ENCODE data around the gene RFX2. TPM values are rescaled to one million over a fixed set of nuclear protein-coding genes. Genes with fewer than 3 reads are reported as not detected.

RFX2 gene
- total RNA-seq, 1 donor from 2014 or later: 18.0 TPM

DNA sequence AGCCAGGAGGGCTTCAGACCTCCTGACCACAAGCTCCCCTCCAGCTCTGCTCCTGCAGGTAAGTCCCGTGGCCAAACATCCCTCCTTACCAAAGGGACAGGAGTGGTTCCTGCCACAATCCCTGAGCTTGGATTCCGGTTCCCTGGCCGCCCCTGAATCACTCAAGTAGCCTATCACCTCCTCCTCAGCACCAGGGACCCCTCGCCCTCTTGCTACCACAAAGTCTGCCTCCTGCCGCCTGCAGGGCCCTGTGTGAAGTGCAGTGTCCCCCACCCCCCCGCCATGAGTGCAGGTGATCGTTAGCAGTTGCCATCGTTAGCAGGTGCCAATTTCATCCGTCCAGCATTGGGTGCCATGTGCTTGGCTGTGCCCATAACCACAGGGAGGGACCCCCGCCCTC lies 91.5 kb downstream of the RFX2 start:
- H3K4me3 Mint-ChIP-seq: no peak overlapping the region
- H3K9me3 Mint-ChIP-seq: no peaks in the 10 kb centered on the region
- peaks cover 30% of the 10 kb centered on the region for H3K4me1 Mint-ChIP-seq (ENCODE audit: unreplicated experiment)
- no peaks in the 10 kb centered on the region for H3K36me3 Mint-ChIP-seq
- peaks cover 4% of the 10 kb centered on the region for H3K27me3 Mint-ChIP-seq
- TF ChIP-seq, protein P1, sequence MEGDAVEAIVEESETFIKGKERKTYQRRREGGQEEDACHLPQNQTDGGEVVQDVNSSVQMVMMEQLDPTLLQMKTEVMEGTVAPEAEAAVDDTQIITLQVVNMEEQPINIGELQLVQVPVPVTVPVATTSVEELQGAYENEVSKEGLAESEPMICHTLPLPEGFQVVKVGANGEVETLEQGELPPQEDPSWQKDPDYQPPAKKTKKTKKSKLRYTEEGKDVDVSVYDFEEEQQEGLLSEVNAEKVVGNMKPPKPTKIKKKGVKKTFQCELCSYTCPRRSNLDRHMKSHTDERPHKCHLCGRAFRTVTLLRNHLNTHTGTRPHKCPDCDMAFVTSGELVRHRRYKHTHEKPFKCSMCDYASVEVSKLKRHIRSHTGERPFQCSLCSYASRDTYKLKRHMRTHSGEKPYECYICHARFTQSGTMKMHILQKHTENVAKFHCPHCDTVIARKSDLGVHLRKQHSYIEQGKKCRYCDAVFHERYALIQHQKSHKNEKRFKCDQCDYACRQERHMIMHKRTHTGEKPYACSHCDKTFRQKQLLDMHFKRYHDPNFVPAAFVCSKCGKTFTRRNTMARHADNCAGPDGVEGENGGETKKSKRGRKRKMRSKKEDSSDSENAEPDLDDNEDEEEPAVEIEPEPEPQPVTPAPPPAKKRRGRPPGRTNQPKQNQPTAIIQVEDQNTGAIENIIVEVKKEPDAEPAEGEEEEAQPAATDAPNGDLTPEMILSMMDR (conservative IDR thresholded peaks at IDR 0.05): no peak
- DNase-seq (ENCODE audit: extremely low spot score, unreplicated experiment): no peak
- no peak overlapping the region for H3K27ac Mint-ChIP-seq

DNA sequence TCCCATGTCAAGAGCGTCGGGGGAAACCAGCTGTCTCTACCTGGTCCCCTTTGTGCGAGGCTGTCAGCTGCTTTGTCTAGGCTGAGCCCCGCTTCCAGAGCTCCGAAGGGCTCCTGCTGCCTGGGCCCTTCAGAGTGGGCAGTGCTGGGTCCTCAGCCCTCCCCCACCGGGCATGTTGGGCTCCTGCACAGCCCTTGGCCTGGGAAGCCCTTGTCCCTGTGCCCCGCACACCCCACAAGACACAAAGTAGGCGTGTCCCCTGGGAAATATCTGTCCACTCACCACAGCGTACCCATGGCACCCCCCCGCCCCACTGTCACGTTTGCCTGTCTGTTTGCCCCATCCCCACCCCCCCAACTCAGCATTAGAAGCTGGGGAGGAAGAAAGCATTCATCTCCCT lies 92.7 kb downstream of the RFX2 start:
- Mint-ChIP-seq H3K36me3 (no peaks in the 10 kb centered on the region), H3K27ac (no peak overlapping the region), H3K4me3 (no peak overlapping the region), H3K27me3 (peaks cover 4% of the 10 kb centered on the region), H3K9me3 (no peaks in the 10 kb centered on the region), H3K4me1 (ENCODE audit: unreplicated experiment) (peaks cover 21% of the 10 kb centered on the region)
- TF ChIP-seq, protein P1 (conservative IDR thresholded peaks at IDR 0.05): no peak
- no peak for DNase-seq (ENCODE audit: extremely low spot score, unreplicated experiment)

- Mint-ChIP-seq H3K36me3 (no peaks in the 10 kb centered on the region), H3K4me1 (ENCODE audit: unreplicated experiment) (peaks cover 9% of the 10 kb centered on the region), H3K27ac (no peak overlapping the region), H3K9me3 (no peaks in the 10 kb centered on the region), H3K4me3 (no peak overlapping the region), H3K27me3 (peaks cover 4% of the 10 kb centered on the region)
- DNase-seq (ENCODE audit: extremely low spot score, unreplicated experiment): no peak
- TF ChIP-seq, protein P1 (conservative IDR thresholded peaks at IDR 0.05): no peak
Observed at GRCh38 chr19:6015841-6016545, 94.3 kb downstream of the RFX2 start.

DNA sequence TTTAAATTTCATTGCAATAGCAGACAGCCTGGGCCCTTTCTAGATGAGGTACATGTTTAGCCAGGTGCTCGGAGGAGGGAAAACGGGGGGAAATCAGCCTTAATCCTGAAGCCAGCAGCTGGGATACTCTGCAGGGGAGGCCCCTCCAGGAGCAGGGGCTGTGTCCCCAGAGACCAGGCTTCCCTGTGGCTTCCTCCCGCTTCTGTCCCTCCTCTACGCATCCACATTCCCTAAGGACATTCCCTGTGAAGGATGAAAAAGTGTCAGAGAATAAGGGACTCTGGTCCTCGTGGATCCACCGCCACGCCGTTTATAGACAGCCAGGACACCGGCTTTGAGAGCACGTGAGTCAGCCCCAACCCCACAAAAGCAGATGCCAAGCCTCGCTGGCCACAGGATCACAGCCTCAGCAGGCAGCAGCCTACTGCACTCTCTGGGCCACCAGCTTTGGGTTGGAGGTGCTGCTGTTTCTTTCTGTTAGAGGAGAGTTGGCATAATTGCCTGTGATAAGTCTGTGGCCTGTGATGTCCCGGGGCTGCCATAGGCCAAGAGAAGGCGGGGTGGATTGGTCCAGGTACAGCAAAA lies 95.7 kb downstream of the RFX2 start:
- TF ChIP-seq, protein P1 (conservative IDR thresholded peaks at IDR 0.05): no peak
- Mint-ChIP-seq H3K4me3 (no peak overlapping the region), H3K27me3 (peaks cover 4% of the 10 kb centered on the region), H3K4me1 (ENCODE audit: unreplicated experiment) (peaks cover 4% of the 10 kb centered on the region), H3K36me3 (no peaks in the 10 kb centered on the region), H3K27ac (no peak overlapping the region), H3K9me3 (no peaks in the 10 kb centered on the region)
- DNase-seq (ENCODE audit: extremely low spot score, unreplicated experiment): no peak

DNA sequence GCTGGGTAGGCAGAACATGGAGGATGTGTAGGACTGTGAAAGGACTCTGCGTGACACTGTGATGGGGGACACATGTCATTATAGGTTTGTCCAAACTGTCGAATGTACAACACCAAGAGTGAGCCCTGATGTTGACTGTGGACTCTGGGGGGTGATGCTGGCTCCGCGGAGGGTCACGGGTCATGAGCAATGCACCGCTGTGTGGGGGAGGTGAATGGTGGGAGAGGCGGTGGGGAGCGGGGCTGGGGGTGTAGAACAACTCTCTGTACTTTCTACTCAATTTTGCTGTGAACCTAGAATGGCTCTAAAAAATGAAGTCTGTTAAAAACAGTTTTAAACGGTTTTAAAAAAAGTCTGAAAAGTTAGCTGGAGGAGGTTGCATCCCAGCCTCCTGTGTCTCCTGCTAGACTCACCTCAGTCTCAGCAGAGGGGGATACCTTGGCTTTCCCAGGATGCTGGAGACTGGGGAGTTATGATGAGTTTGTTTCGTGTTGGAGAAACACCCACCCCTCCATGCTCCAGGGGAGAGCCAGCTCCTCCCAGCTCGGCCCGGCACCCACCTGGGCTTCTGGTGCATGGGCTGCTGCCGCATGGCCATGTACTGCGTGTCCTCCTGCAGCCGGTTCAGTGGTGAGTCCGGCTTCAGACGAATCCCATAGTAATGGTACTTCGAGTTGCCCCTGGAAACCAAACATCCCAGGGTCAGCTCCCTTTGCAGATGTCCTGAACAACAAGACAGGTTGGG lies 97.7 kb downstream of the RFX2 start:
- DNase-seq (ENCODE audit: extremely low spot score, unreplicated experiment): no peak
- H3K4me3 Mint-ChIP-seq: no peak overlapping the region
- peak overlapping the region; percentile 65 for H3K27ac Mint-ChIP-seq
- no peaks in the 10 kb centered on the region for H3K36me3 Mint-ChIP-seq
- peaks cover 4% of the 10 kb centered on the region for H3K27me3 Mint-ChIP-seq
- H3K9me3 Mint-ChIP-seq: no peaks in the 10 kb centered on the region
- H3K4me1 Mint-ChIP-seq (ENCODE audit: unreplicated experiment): peaks cover 4% of the 10 kb centered on the region
- TF ChIP-seq, protein P1 (conservative IDR thresholded peaks at IDR 0.05): no peak
